ENCODE data around the gene CHAT.
"Not testable (repeated sequence)": the region's sequence is repeated elsewhere in the genome, so short reads cannot be mapped to it uniquely, and the experiment has no call there.

Gene CHAT

DNA sequence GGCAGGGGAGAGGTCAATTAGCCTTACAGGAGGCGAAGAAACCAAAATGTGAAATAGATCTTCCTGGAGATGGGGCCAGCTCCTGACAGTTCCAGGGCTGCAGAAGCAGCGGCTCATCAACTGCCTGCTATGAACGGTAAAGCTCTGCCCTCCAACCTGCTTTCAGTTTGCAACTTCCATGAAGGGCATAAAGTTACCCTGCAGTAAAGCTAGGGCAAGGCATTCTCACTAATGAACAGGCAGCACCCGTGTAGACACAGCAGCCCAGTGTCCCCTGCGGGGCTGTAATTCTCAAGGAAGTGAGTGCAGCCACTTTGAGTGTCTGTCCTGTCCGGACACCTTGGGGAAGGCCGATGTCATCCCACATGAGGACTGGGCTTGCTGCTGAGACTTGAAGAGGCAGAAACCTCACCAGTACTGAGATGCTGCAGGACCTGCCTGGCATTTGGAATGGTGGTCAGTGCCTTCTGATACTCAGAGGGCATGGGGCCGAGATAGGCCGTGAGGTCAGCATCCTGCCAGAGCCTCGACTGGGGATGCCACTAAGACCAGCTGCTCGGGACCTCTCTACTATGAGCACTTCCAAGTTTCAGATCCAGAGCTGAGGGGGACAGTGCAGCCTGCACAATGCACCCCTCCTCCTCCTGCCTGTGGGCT is 39.6 kb downstream of the CHAT start:
- DNase-seq = no peak

GRCh38 chr10:49654036-49654693 is 40.3 kb downstream of the CHAT start:
- no peak for DNase-seq

GRCh38 chr10:49655099-49655498 is 41.3 kb downstream of the CHAT start:
- DNase-seq = no peak

DNA sequence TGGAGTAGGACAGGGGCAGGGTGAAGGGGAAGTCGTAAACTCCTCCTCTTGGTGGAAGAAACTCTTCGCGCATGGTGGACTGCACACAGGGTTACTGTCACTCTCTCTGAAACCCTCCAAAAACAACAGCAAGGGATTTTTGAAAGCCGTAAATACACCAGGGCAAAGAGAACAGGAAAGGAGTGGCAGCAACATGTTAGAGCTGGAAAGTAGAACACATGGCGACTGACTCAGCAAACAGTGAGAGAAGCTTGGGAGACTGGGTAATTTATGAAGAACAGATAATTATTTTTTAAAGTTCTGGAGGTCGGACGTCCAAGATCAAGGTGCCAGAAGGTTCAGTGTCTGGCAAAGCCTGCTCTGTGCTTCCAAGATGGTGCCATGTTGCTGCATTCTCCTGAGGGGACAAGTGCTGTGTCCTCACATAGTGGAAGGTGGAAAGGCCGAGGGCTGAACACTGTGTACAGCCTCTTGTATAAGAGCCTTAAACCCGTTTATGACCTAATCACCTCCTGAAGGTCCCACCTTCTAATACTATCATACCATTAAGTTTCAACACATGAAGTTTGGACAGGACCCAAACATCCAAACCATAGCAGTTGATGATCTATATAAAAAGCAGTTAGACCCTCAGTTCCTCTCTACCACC is 43.1 kb downstream of the CHAT start:
- no peak for DNase-seq

- DNase-seq = no peak
Measured at GRCh38 chr10:49657606-49658005, 43.8 kb downstream of the CHAT start.

GRCh38 chr10:49661140-49661856 is 47.5 kb downstream of the CHAT start:
- DNase-seq = no peak

DNA sequence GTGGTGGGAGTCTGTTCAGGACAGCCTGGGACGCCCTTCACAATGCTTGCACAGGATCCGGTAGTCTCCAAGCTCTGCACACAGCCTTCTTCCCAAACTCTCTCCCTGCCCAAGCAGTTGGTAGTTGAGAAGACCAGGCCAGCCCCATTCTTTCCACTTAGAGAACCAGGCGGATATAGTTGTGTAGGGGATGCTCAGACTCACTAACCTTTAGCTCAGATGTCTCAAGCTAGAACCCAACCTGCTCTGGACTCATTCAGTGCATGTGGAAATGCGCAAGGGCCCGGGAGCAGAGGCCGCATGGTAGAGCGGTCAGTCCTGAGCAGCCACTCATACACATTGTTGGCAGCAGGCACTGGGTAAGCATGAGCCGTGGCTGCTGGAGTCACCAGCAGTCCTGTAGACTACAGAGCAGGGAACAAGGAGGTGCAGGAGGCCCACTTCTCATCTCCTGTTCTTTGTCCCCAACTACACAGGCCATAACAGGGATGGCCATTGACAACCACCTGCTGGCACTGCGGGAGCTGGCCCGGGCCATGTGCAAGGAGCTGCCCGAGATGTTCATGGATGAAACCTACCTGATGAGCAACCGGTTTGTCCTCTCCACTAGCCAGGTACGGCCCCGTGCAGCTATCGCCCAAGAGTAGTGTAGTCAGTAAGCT is 48.5 kb downstream of the CHAT start:
- DNase-seq = no peak

GRCh38 chr10:49663596-49663995 is 49.8 kb downstream of the CHAT start:
- DNase-seq = no peak

DNA sequence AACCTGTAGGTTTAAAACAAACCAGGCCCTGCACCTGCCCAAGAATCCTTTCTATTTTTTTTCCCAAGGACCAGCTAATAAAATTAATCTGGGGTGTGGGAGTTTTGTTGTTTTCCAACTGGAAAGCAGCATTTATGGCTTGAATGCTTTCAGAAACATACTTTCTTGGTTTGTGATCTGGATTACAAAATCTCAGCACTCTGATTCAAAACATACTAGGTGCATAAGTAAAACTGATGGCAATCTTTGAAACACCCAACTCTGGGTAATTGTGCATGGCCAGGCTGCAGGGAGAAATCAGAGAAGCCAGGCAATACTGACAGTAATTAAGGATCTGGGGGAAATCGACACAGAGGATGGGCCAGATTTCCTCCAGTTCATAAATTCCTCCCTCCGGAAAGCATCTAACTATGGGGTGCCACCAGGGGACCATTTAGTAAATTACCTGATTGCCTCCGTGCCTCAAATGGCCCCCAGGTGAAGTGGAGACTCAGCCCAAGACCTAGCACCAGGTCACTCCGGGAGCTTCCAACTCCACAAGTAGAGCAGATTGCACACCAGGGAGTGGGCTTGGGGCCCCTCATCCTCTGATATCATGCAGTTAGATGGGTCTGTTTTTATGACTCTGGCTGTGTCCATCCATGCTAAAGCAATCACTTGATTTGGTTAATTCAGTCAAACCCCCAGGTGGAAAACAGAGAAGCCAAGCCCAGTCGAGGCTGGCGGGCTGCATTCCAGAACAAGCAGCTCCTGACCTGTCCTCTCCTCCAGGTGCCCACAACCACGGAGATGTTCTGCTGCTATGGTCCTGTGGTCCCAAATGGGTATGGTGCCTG is 50.4 kb downstream of the CHAT start:
- no peak for DNase-seq

DNA sequence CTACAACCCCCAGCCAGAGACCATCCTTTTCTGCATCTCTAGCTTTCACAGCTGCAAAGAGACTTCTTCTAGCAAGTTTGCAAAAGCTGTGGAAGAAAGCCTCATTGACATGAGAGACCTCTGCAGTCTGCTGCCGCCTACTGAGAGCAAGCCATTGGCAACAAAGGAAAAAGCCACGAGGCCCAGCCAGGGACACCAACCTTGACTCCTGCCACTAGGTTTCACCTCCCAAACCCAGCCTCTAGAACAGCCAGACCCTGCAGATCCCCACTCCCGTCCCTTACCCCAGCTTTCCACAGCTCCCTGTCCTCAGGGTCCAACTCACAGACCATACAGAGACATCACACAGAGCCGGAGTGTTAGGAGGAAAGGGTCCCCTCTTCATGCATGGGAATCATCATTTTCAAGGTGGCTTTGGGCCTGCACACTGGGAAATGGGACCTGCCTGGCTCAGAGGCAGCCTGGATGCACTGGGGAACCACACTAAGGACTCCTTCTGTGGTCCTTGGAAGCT is 51.1 kb downstream of the CHAT start:
- no peak for DNase-seq

DNA sequence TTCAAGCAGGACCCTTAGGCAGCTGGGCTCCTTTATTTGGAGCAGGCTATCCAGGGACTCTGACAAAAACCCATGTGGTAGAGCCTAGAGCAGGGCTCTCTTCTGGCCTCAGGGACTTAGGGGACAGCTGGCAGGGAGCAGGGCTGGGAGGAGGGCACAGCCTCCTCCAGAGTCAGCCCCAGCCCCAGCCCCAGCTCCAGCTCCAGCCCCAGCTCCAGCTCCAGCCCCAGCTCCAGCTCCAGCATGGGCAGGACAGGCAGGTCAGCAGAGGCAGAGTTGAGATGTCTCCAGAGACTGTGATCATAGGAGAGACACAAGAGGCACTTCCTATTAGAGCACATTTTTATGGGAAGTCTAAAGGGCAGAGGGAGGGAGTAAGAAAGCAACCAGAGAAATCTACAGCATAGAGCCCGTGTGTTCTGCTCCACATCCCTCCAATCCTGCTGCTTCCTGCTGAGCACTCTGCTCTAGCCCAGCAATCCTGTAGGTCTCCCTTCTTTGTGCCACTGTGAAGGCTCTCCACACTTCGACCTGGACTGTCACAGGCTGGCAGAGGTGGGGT is 52.3 kb downstream of the CHAT start:
- no peak for DNase-seq

- no peak for DNase-seq
Measured at GRCh38 chr10:49666685-49667084, 52.8 kb downstream of the CHAT start.

- DNase-seq = no peak
Measured at GRCh38 chr10:49667991-49668390, 54.2 kb downstream of the CHAT start.

DNA sequence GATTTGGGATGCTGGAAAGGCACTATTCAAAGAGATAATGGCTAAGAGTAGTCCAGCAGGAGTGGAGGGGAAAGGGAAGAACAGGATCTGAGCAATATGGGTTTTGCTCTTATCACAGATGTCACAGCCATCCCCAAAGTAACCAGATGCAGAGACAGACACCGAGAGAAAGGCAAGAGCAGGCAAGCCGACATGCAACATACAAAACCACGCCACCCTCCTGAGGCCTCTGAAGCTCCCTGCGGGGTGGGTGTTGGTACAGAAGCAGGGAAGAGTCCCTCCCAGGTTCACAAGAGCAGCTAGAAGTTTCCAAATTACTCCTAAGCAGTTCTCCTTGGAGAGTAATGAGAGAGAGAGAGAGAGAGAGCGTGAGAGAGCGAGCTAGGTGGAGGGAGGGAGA is 54.8 kb downstream of the CHAT start:
- DNase-seq = no peak

DNA sequence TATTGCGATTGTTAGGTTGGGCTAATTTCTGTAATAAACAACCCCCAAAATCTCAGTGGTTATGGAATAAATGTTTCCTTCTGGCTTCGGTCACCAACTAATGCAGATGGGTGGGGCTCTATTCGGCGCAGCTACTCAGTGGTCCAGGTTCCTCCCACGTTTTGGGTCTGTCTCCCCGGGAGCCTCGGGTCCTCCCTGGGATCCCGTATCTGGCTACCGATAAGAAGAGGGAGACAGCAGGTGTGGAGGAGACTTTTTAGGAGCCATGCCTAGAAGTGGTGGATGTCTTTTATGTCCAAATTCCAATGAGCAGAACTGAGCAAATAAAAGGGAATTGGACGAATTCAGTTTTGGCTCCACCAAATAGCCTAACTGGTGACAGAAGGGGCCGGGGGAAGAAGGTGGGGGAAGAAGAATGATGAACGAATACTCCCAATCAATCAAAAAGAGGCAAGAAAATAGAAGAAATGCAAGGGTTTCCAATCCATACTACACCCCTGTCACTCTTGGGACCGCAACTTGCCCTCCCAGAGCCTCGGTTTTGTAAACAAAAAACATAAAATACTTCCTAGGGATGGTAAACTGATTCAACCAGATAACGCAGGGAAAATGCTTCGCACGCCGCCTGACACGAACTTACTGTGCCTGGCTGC is 65.1 kb downstream of the CHAT start:
- DNase-seq = no peak

DNA sequence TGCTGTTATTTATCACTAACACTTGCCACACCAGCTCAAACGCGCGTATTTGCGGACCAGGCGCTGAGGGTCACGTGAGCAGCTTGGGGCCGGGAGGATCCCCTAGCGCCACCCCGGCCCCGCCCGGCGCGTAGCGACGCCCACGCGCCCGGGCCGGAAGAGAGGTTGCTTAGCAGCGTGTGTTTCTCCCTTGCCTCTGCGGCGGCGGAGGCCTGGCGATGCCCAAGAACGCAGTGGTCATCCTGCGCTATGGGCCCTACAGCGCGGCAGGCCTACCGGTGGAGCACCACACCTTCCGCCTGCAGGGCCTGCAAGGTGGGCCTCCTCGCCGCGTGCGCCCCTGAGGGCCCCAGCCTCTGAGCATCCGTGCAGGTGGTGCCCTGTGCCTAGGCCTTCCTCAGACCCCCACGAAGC is 65.7 kb downstream of the CHAT start, which contains the start of gene C10orf53:
Gene C10orf53 (plus strand): TSS at position 172 of the 414 bp plus-strand sequence. CDS start 47 bp downstream, at position 219.
- DNase-seq = no peak

GRCh38 chr10:49682449-49682848 is 68.6 kb downstream of the CHAT start:
- not testable (repeated sequence) for DNase-seq

GRCh38 chr10:49682879-49683278 is 69.0 kb downstream of the CHAT start:
- DNase-seq = no peak

DNA sequence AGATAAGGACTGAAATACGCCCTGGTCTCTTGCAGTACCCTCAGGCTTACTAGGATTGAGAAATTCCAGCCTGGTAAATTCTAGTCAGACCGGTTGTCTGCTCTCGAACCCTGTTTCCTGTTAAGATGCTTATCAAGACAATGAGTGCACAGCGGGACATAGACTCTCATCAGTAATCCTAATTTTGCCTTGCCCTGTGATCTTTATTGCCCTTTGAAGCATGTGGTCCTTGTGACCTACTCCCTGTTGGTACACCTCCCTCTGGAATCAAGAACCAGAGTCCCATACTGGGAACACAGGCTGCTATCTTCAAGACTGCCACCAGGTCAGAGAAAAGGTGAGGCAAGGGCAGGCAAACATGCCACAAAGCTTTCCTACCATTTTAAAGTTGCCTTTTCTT is 72.8 kb downstream of the CHAT start:
- no peak for DNase-seq

GRCh38 chr10:49688261-49688846 is 74.5 kb downstream of the CHAT start:
- DNase-seq = no peak

Data from effector CD8-positive, alpha-beta T cell (primary cell).